Measurements from ENCODE around the gene SP7.
A peak's percentile ranks its signal among the peaks of the same experiment; 100 is the strongest.
"Not testable (repeated sequence)": the region's sequence is repeated elsewhere in the genome, so short reads cannot be mapped to it uniquely, and the experiment has no call there.

SP7 gene

GRCh38 chr12:53320352-53321195, 15.6 kb downstream of the SP7 start:
- no peak for DNase-seq (ENCODE audit: low read depth)

- no peak for DNase-seq (ENCODE audit: low read depth)
Observed at GRCh38 chr12:53313996-53314395, 22.2 kb downstream of the SP7 start.

GRCh38 chr12:53308276-53308675, 27.9 kb downstream of the SP7 start:
- DNase-seq (ENCODE audit: low read depth), result no peak

GRCh38 chr12:53306826-53307225, 29.3 kb downstream of the SP7 start:
- no peak for DNase-seq (ENCODE audit: low read depth)

- no peak for DNase-seq (ENCODE audit: low read depth)
Observed at GRCh38 chr12:53302903-53303302, 33.3 kb downstream of the SP7 start.

- DNase-seq (ENCODE audit: low read depth), result no peak
Observed at GRCh38 chr12:53300187-53300586, 36.0 kb downstream of the SP7 start.

- peak; percentile 90 for DNase-seq (ENCODE audit: low read depth)
Observed at GRCh38 chr12:53299454-53300180, 36.5 kb downstream of the SP7 start, which contains the start of gene MYG1. TSS of gene MYG1 (plus strand) at chr12:53299695. CDS start at chr12:53299738, 43 bp downstream.

- DNase-seq (ENCODE audit: low read depth), result peak; percentile 83
Observed at GRCh38 chr12:53299101-53299453, 37.1 kb downstream of the SP7 start.

GRCh38 chr12:53298164-53298563, 38.0 kb downstream of the SP7 start:
- DNase-seq (ENCODE audit: low read depth), result peak; percentile 43

GRCh38 chr12:53297106-53297505, 39.0 kb downstream of the SP7 start:
- DNase-seq (ENCODE audit: low read depth), result not testable (repeated sequence)

GRCh38 chr12:53295891-53296219, 40.3 kb downstream of the SP7 start:
- no peak for DNase-seq (ENCODE audit: low read depth)

GRCh38 chr12:53295070-53295890, 40.9 kb downstream of the SP7 start, which contains the start of gene PFDN5:
TSS of gene PFDN5 (plus strand) at chr12:53295542. CDS start at chr12:53295568, 26 bp downstream.
- DNase-seq (ENCODE audit: low read depth), result peak; percentile 88

GRCh38 chr12:53292426-53292825, 43.7 kb downstream of the SP7 start:
- DNase-seq (ENCODE audit: low read depth), result no peak

GRCh38 chr12:53290661-53291060, 45.5 kb downstream of the SP7 start:
- no peak for DNase-seq (ENCODE audit: low read depth)

- DNase-seq (ENCODE audit: low read depth), result no peak
Observed at GRCh38 chr12:53289891-53290290, 46.3 kb downstream of the SP7 start.

- no peak for DNase-seq (ENCODE audit: low read depth)
Observed at GRCh38 chr12:53288322-53288721, 47.8 kb downstream of the SP7 start.

- no peak for DNase-seq (ENCODE audit: low read depth)
Observed at GRCh38 chr12:53287741-53288216, 48.4 kb downstream of the SP7 start.

- no peak for DNase-seq (ENCODE audit: low read depth)
Observed at GRCh38 chr12:53286448-53286847, 49.7 kb downstream of the SP7 start.

- no peak for DNase-seq (ENCODE audit: low read depth)
Observed at GRCh38 chr12:53279888-53280498, 56.2 kb downstream of the SP7 start.

GRCh38 chr12:53279283-53279869, 56.8 kb downstream of the SP7 start:
- DNase-seq (ENCODE audit: low read depth), result no peak

GRCh38 chr12:53277981-53278380, 58.2 kb downstream of the SP7 start:
- DNase-seq (ENCODE audit: low read depth), result no peak

Data from fibroblast of the conjunctiva (primary cell).